ENCODE results near the gene PPP3R2.
"Not testable (repeated sequence)": the region's sequence is repeated elsewhere in the genome, so short reads cannot be mapped to it uniquely, and the experiment has no call there.

The PPP3R2 gene

GRCh38 chr9:101594796-101595195, at the start of gene PPP3R2:
Gene PPP3R2, minus strand, starts transcription at chr9:101594969. Its CDS starts 48 bp downstream, at chr9:101594921.
- no peak for DNase-seq

GRCh38 chr9:101639785-101640665, 45.3 kb upstream of the PPP3R2 start:
- DNase-seq, result no peak

GRCh38 chr9:101639311-101639710, 44.5 kb upstream of the PPP3R2 start:
- no peak for DNase-seq

- no peak for DNase-seq
Observed at GRCh38 chr9:101636247-101636646, 41.5 kb upstream of the PPP3R2 start.

- DNase-seq, result no peak
Observed at GRCh38 chr9:101635473-101635872, 40.7 kb upstream of the PPP3R2 start.

- DNase-seq, result no peak
Observed at GRCh38 chr9:101634741-101635409, 40.1 kb upstream of the PPP3R2 start.

- DNase-seq, result no peak
Observed at GRCh38 chr9:101632611-101633010, 37.8 kb upstream of the PPP3R2 start.

- no peak for DNase-seq
Observed at GRCh38 chr9:101631892-101632291, 37.1 kb upstream of the PPP3R2 start.

- DNase-seq, result no peak
Observed at GRCh38 chr9:101629636-101630035, 34.9 kb upstream of the PPP3R2 start.

GRCh38 chr9:101628173-101628572, 33.4 kb upstream of the PPP3R2 start:
- DNase-seq, result no peak

GRCh38 chr9:101626295-101626694, 31.5 kb upstream of the PPP3R2 start:
- no peak for DNase-seq

- DNase-seq, result no peak
Observed at GRCh38 chr9:101625876-101626275, 31.1 kb upstream of the PPP3R2 start.

GRCh38 chr9:101620452-101620851, 25.7 kb upstream of the PPP3R2 start:
- DNase-seq, result no peak

- no peak for DNase-seq
Observed at GRCh38 chr9:101618698-101619097, 23.9 kb upstream of the PPP3R2 start.

GRCh38 chr9:101605547-101605946, 10.8 kb upstream of the PPP3R2 start:
- DNase-seq, result no peak

GRCh38 chr9:101604296-101604695, 9.5 kb upstream of the PPP3R2 start:
- no peak for DNase-seq

GRCh38 chr9:101601904-101602765, 7.4 kb upstream of the PPP3R2 start:
- no peak for DNase-seq

- DNase-seq, result no peak
Observed at GRCh38 chr9:101593345-101593744, 1.4 kb downstream of the PPP3R2 start.

- DNase-seq, result no peak
Observed at GRCh38 chr9:101592788-101593187, 2.0 kb downstream of the PPP3R2 start.

GRCh38 chr9:101591787-101592446, 2.9 kb downstream of the PPP3R2 start:
- no peak for DNase-seq

- no peak for DNase-seq
Observed at GRCh38 chr9:101590901-101591300, 3.9 kb downstream of the PPP3R2 start.

- not testable (repeated sequence) for DNase-seq
Observed at GRCh38 chr9:101590074-101590473, 4.7 kb downstream of the PPP3R2 start.
